Progenitor cell of endocrine pancreas (in vitro differentiated cells): Measurements from ENCODE around the gene SUFU. TPM values are rescaled to one million over a fixed set of nuclear protein-coding genes. Genes with fewer than 3 reads are reported as not detected.

Experiments used
- DNase-seq: peaks from one replicate; pipeline ENCODE4 v3.0.0; 2021; ENCODE audit warnings: low spot score; ENCODE audit not compliant: unreplicated experiment
- H3K27ac Mint-ChIP-seq: 2 replicates; pipeline ENCODE4 v1.8.0; 2021; ENCODE audit warnings: mild to moderate bottlenecking, moderate library complexity, mixed read lengths
- H3K27me3 Mint-ChIP-seq: 2 replicates; pipeline ENCODE4 v1.8.0; 2021; ENCODE audit warnings: mixed read lengths
- H3K36me3 Mint-ChIP-seq: 2 replicates; pipeline ENCODE4 v1.8.0; 2022; ENCODE audit warnings: mixed read lengths; ENCODE audit not compliant: insufficient read depth
- H3K4me1 Mint-ChIP-seq: 2 replicates; pipeline ENCODE4 v1.8.0; 2021; ENCODE audit warnings: low read depth, mixed read lengths
- H3K4me3 Mint-ChIP-seq: 2 replicates; pipeline ENCODE4 v1.8.0; 2021; ENCODE audit warnings: low read depth, mild to moderate bottlenecking, moderate library complexity, mixed read lengths
- H3K9me3 Mint-ChIP-seq: 2 replicates; pipeline ENCODE4 v1.8.0; 2021; ENCODE audit warnings: low read depth, mixed read lengths
- CTCF ChIP-seq: fragments of 200-600 bp; sonication (generic); IDR thresholded peaks from one replicate; pipeline ENCODE4 v1.5.0; 2021; ENCODE audit warnings: antibody characterized with exemption, mild to moderate bottlenecking; ENCODE audit not compliant: unreplicated experiment
- total RNA-seq: library from RNA; stranded (reverse); gene quantifications from 2 replicates; pipeline ENCODE4 v1.2.1, GENCODE V29; 2021

SUFU gene
- total RNA-seq, 1 donor from 2014 or later: 25.8 TPM

DNA sequence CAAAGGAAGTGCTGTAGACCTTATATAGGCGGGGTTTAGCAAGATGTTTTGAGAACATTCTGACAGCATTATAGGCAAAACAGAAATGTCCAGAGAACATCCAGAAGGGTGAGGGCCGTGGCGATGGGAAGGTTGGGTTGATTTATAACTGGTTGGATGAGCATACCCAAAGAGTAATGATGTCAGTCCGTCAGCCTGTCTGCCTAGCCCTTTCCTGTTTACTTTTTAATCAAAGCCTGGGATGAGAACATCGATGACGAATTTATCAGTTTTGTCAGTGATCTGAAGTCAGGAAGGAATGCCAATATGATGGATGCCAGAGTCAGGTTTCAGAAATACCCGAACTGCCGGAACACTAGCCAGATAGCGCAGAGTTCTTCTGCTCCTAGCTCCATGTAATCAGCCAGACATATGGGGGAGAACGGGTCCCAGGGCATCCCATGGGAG lies 106.7 kb downstream of the SUFU start:
- peak overlapping the region; percentile 37 for H3K27ac Mint-ChIP-seq
- peaks cover 20% of the 10 kb centered on the region for H3K4me1 Mint-ChIP-seq
- no peaks in the 10 kb centered on the region for H3K27me3 Mint-ChIP-seq
- TF ChIP-seq CTCF: no peak
- no peak overlapping the region for H3K4me3 Mint-ChIP-seq
- DNase-seq: no peak
- peaks cover 7% of the 10 kb centered on the region for H3K36me3 Mint-ChIP-seq
- no peaks in the 10 kb centered on the region for H3K9me3 Mint-ChIP-seq

GRCh38 chr10:102611514-102612087 lies 107.8 kb downstream of the SUFU start:
- no peaks in the 10 kb centered on the region for H3K9me3 Mint-ChIP-seq
- H3K4me1 Mint-ChIP-seq: peaks cover 20% of the 10 kb centered on the region
- no peaks in the 10 kb centered on the region for H3K27me3 Mint-ChIP-seq
- H3K36me3 Mint-ChIP-seq: peaks cover 5% of the 10 kb centered on the region
- peak overlapping the region; percentile 80 for H3K27ac Mint-ChIP-seq
- no peak overlapping the region for H3K4me3 Mint-ChIP-seq
- DNase-seq: no peak
- TF ChIP-seq CTCF: no peak

- Mint-ChIP-seq H3K36me3 (peaks cover 9% of the 10 kb centered on the region), H3K9me3 (no peaks in the 10 kb centered on the region), H3K27ac (peak overlapping the region; percentile 62), H3K27me3 (no peaks in the 10 kb centered on the region), H3K4me1 (peaks cover 20% of the 10 kb centered on the region), H3K4me3 (no peak overlapping the region)
- no peak for TF ChIP-seq CTCF
- DNase-seq: no peak
Observed at GRCh38 chr10:102612964-102613275, 109.1 kb downstream of the SUFU start.

GRCh38 chr10:102613286-102613685 lies 109.5 kb downstream of the SUFU start:
- peaks cover 10% of the 10 kb centered on the region for H3K36me3 Mint-ChIP-seq
- H3K27ac Mint-ChIP-seq: no peak overlapping the region
- no peaks in the 10 kb centered on the region for H3K9me3 Mint-ChIP-seq
- DNase-seq: no peak
- H3K4me3 Mint-ChIP-seq: no peak overlapping the region
- TF ChIP-seq CTCF: no peak
- peaks cover 20% of the 10 kb centered on the region for H3K4me1 Mint-ChIP-seq
- H3K27me3 Mint-ChIP-seq: no peaks in the 10 kb centered on the region

- Mint-ChIP-seq H3K4me1 (peaks cover 20% of the 10 kb centered on the region), H3K4me3 (no peak overlapping the region), H3K9me3 (no peaks in the 10 kb centered on the region), H3K27me3 (no peaks in the 10 kb centered on the region), H3K36me3 (peaks cover 10% of the 10 kb centered on the region), H3K27ac (no peak overlapping the region)
- DNase-seq: no peak
- no peak for TF ChIP-seq CTCF
Observed at GRCh38 chr10:102613785-102614184, 110.0 kb downstream of the SUFU start.
